GM23338 (cell line): ENCODE measurements around the gene PHYKPL. TPM values are rescaled to one million over a fixed set of nuclear protein-coding genes. Genes with fewer than 3 reads are reported as not detected.

Source experiments
- ATAC-seq: fragments of 200-7000 bp; cut with Tn5 transposase; 3 replicates; pipeline ENCODE4 v1.9.1; 2020
- DNase-seq: peaks from one replicate; pipeline ENCODE4 v3.0.0-alpha.2; 2015; ENCODE audit warnings: low spot score
- H2AFZ ChIP-seq: fragments of 200-600 bp; sonication (generic); 2 replicates; pipeline ENCODE4 v1.8.0; 2016; ENCODE audit warnings: antibody characterized with exemption, mild to moderate bottlenecking, moderate library complexity
- H3F3A ChIP-seq: fragments of 200-600 bp; sonication (generic); replicated peaks from 2 replicates; pipeline ENCODE4 v1.8.0; 2017; ENCODE audit warnings: antibody characterized with exemption, mixed run types, low read depth
- H3K27ac ChIP-seq: fragments of 200-600 bp; sonication (generic); 2 replicates; pipeline ENCODE4 v1.6.1; 2016; ENCODE audit warnings: low read depth
- H3K27me3 ChIP-seq: fragments of 200-600 bp; sonication (generic); 2 replicates; pipeline ENCODE4 v1.8.0; 2016; ENCODE audit warnings: mild to moderate bottlenecking, mixed run types, moderate library complexity; ENCODE audit not compliant: insufficient read depth
- H3K36me3 ChIP-seq: fragments of 200-600 bp; sonication (generic); 2 replicates; pipeline ENCODE4 v1.8.0; 2016; ENCODE audit warnings: mild to moderate bottlenecking; ENCODE audit not compliant: insufficient read depth
- H3K4me1 ChIP-seq: fragments of 200-600 bp; sonication (generic); 2 replicates; pipeline ENCODE4 v1.8.0; 2016; ENCODE audit warnings: mild to moderate bottlenecking, moderate library complexity; ENCODE audit not compliant: insufficient read depth
- H3K4me2 ChIP-seq: fragments of 200-600 bp; sonication (generic); 2 replicates; pipeline ENCODE4 v1.7.1; 2017; ENCODE audit warnings: mixed run types
- H3K4me3 ChIP-seq: fragments of 200-600 bp; sonication (generic); 2 replicates; pipeline ENCODE4 v1.6.1; 2016; ENCODE audit warnings: mixed run types
- H3K79me2 ChIP-seq: fragments of 200-600 bp; sonication (generic); replicated peaks from 2 replicates; pipeline ENCODE4 v1.8.0; 2017; ENCODE audit warnings: mild to moderate bottlenecking; ENCODE audit not compliant: insufficient read depth
- H3K9me2 ChIP-seq: fragments of 200-600 bp; sonication (generic); 2 replicates; pipeline ENCODE4 v1.8.0; 2017; ENCODE audit not compliant: insufficient read depth
- H4K20me1 ChIP-seq: fragments of 200-600 bp; sonication (generic); replicated peaks from 2 replicates; pipeline ENCODE4 v1.8.0; 2017; ENCODE audit warnings: mild to moderate bottlenecking; ENCODE audit not compliant: insufficient read depth
- H3K27ac Mint-ChIP-seq: 2 replicates; pipeline ENCODE4 v1.8.0; 2020; ENCODE audit warnings: inconsistent platforms, mild to moderate bottlenecking, moderate library complexity, mixed read lengths
- H3K27me3 Mint-ChIP-seq: 3 replicates; pipeline ENCODE4 v1.8.0; 2022; ENCODE audit warnings: low read depth, mild to moderate bottlenecking, moderate library complexity, mixed read lengths, inconsistent platforms; ENCODE audit not compliant: insufficient read depth, poor library complexity
- H3K36me3 Mint-ChIP-seq: 3 replicates; pipeline ENCODE4 v1.8.0; 2021; ENCODE audit warnings: low read depth, mild to moderate bottlenecking, inconsistent platforms, moderate library complexity, mixed read lengths
- H3K4me1 Mint-ChIP-seq: 3 replicates; pipeline ENCODE4 v1.8.0; 2020; ENCODE audit warnings: mild to moderate bottlenecking, inconsistent platforms, mixed read lengths
- H3K4me3 Mint-ChIP-seq: 3 replicates; pipeline ENCODE4 v1.8.0; 2021; ENCODE audit warnings: moderate library complexity, mild to moderate bottlenecking, inconsistent platforms, mixed read lengths
- H3K9me3 Mint-ChIP-seq: 3 replicates; pipeline ENCODE4 v1.8.0; 2020; ENCODE audit warnings: moderate library complexity, mild to moderate bottlenecking, inconsistent platforms, mixed read lengths
- CREB1 ChIP-seq: fragments of 250-450 bp; sonication (Bioruptor Pico); IDR thresholded peaks from 2 replicates; pipeline ENCODE4 v1.5.0; 2020; ENCODE audit warnings: low read depth, mild to moderate bottlenecking, moderate library complexity
- CTCF ChIP-seq, 2 experiments: fragments of 200-600 bp in 1 of 2; sonication (generic) in 1 of 2; conservative IDR thresholded peaks; 2 replicates each; pipeline versions ENCODE4 v1.5.1 to v1.6.1; 2016 to 2017; ENCODE audit warnings: antibody characterized with exemption in 2 of 2, low read depth in 2 of 2, mild to moderate bottlenecking in 2 of 2, moderate library complexity in 1 of 2
- ETS1 ChIP-seq: IDR thresholded peaks from 2 replicates; pipeline ENCODE4 v1.6.1; 2016; ENCODE audit warnings: antibody characterized with exemption
- EZH2 ChIP-seq: fragments of 200-600 bp; sonication (generic); IDR thresholded peaks from one replicate; pipeline ENCODE4 v1.8.0; 2017; ENCODE audit warnings: antibody characterized with exemption, mild to moderate bottlenecking, low read depth; ENCODE audit not compliant: unreplicated experiment
- EZH2phosphoT487 ChIP-seq: fragments of 200-600 bp; sonication (generic); IDR thresholded peaks from one replicate; pipeline ENCODE4 v1.8.1; 2018; ENCODE audit warnings: antibody characterized with exemption; ENCODE audit not compliant: unreplicated experiment
- JUNB ChIP-seq: IDR thresholded peaks from one replicate; pipeline ENCODE4 v1.6.1; 2016; ENCODE audit warnings: antibody characterized with exemption; ENCODE audit not compliant: unreplicated experiment
- NANOG ChIP-seq: IDR thresholded peaks from 2 replicates; pipeline ENCODE4 v1.6.1; 2016; ENCODE audit warnings: antibody characterized with exemption, borderline replicate concordance
- POLR2AphosphoS5 ChIP-seq: IDR thresholded peaks from 2 replicates; pipeline ENCODE4 v1.6.1; 2016; ENCODE audit warnings: antibody characterized with exemption, low read depth
- STAT1 ChIP-seq: IDR thresholded peaks from one replicate; pipeline ENCODE4 v1.6.1; 2016; ENCODE audit warnings: antibody characterized with exemption; ENCODE audit not compliant: unreplicated experiment
- ZNF114 ChIP-seq: fragments of 250-450 bp; sonication (Bioruptor Pico); IDR thresholded peaks from 2 replicates; pipeline ENCODE4 v1.5.0; 2020; ENCODE audit warnings: mild to moderate bottlenecking, moderate library complexity
- ZNF331 ChIP-seq: fragments of 250-450 bp; sonication (Bioruptor Pico); IDR thresholded peaks from 2 replicates; pipeline ENCODE4 v1.5.0; 2020; ENCODE audit warnings: low read depth, mild to moderate bottlenecking, moderate library complexity
- ZNF462 ChIP-seq: fragments of 250-450 bp; sonication (Bioruptor Pico); IDR thresholded peaks from 2 replicates; pipeline ENCODE4 v1.5.0; 2020; ENCODE audit warnings: mild to moderate bottlenecking, moderate library complexity
- polyA plus RNA-seq: library from polyadenylated mRNA; unstranded; fragments of >200 nt; fragmentation: Nextera tagmentation; extraction: Ambion mirVana; gene quantifications from 2 replicates; pipeline ENCODE4 v1.2.1, GENCODE V29; 2016
- total RNA-seq: library from RNA; depleted of rRNA; stranded (reverse); fragments of >200 nt; shearing (Covaris generic); gene quantifications from 2 replicates; pipeline ENCODE4 v1.2.3, GENCODE V29; 2014

PHYKPL gene
- total and polyA plus RNA-seq, 2 experiments from 2014 or later: 15.9 to 20.8 TPM

GRCh38 chr5:178241688-178242231, 9.2 kb upstream of the PHYKPL start:
- DNase-seq (no peak), ATAC-seq (no peak)
- Histone ChIP-seq H3K4me2 (no peak overlapping the region), H3K9me2 (0 out of 2 replicates have a peak, but pooled peaks cover 4% of the 10 kb centered on the region), H3F3A (no peaks in the 10 kb centered on the region), H2AFZ (no peak overlapping the region), H4K20me1 (no peaks in the 10 kb centered on the region), H3K36me3 (no peaks in the 10 kb centered on the region), H3K27me3 (no peaks in the 10 kb centered on the region), H3K79me2 (no peaks in the 10 kb centered on the region), H3K4me3 (no peak overlapping the region), H3K4me1 (no peaks in the 10 kb centered on the region; the same call in 1 of the 2 replicates), H3K27ac (no peak overlapping the region)
- no peak overlapping the region for H3K27ac Mint-ChIP-seq
- H3K36me3 Mint-ChIP-seq: no peaks in the 10 kb centered on the region
- H3K9me3 Mint-ChIP-seq: no peaks in the 10 kb centered on the region
- TF ChIP-seq STAT1 (no peak), ZNF114 (CRISPR knock-in tag) (no peak)
- H3K27me3 Mint-ChIP-seq: peaks cover 19% of the 10 kb centered on the region
- peaks cover 6% of the 10 kb centered on the region for H3K4me1 Mint-ChIP-seq
- H3K4me3 Mint-ChIP-seq: no peak overlapping the region

GRCh38 chr5:178241231-178241663, 8.6 kb upstream of the PHYKPL start:
- Mint-ChIP-seq H3K36me3 (no peaks in the 10 kb centered on the region), H3K4me1 (peaks cover 6% of the 10 kb centered on the region), H3K4me3 (no peak overlapping the region), H3K9me3 (no peaks in the 10 kb centered on the region), H3K27ac (no peak overlapping the region), H3K27me3 (peaks cover 19% of the 10 kb centered on the region)
- DNase-seq: no peak
- Histone ChIP-seq H3K4me2 (no peak overlapping the region), H3K27ac (no peak overlapping the region), H3K27me3 (no peaks in the 10 kb centered on the region), H3K4me1 (no peaks in the 10 kb centered on the region; the same call in 1 of the 2 replicates), H3K79me2 (no peaks in the 10 kb centered on the region), H3F3A (no peaks in the 10 kb centered on the region), H3K36me3 (no peaks in the 10 kb centered on the region), H4K20me1 (no peaks in the 10 kb centered on the region), H2AFZ (no peak overlapping the region), H3K4me3 (no peak overlapping the region), H3K9me2 (0 out of 2 replicates have a peak, but pooled peaks cover 4% of the 10 kb centered on the region)
- no peak for ATAC-seq
- TF ChIP-seq CTCF (conservative IDR thresholded peaks at IDR 0.05; ENCODE audit: low read depth in 2 of 2) (no peak), EZH2phosphoT487 (no peak), JUNB (no peak), ETS1 (no peak), ZNF462 (no peak), ZNF114 (CRISPR knock-in tag) (no peak), CREB1 (no peak), POLR2AphosphoS5 (no peak), EZH2 (no peak), STAT1 (no peak), NANOG (no peak), ZNF331 (CRISPR knock-in tag) (no peak)
